NCI-H187 (cell line): ENCODE results near the gene XRCC5.
"Not testable (repeated sequence)": the region's sequence is repeated elsewhere in the genome, so short reads cannot be mapped to it uniquely, and the experiment has no call there.

Experiments used
- DNase-seq, 2 experiments: peaks; one replicate each; lab custom pipeline; 2025; lab: John Stamatoyannopoulos, UW

XRCC5 gene

GRCh38 chr2:216118474-216118873, 9.3 kb downstream of the XRCC5 start:
- DNase-seq, result no peak

- DNase-seq, result no peak
Observed at GRCh38 chr2:216119146-216119545, 10.0 kb downstream of the XRCC5 start.

GRCh38 chr2:216119986-216120385, 10.8 kb downstream of the XRCC5 start:
- DNase-seq, result no peak

DNA sequence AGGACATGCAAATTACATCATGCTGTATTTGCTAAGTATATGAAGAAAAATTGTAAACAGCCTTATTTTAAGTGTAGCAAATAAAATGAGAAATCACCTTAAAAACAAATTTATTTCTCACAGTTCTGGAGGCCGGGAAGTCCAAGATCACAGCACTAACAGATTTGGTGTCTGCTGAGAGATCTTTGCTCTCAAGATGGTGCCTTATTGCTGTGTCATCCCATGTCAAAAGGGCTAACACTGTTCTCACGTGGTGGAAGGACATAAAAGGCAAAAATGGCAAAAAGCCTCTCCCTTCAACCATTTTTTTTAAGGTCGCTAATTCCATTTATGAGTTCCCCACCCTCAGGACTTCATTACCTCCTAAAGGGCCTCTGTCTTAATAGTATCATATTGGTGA, 12.1 kb downstream of the XRCC5 start:
- DNase-seq, result no peak

GRCh38 chr2:216126943-216127342, 17.8 kb downstream of the XRCC5 start:
- no peak for DNase-seq

GRCh38 chr2:216130346-216130971, 21.3 kb downstream of the XRCC5 start:
- DNase-seq, result no peak

DNA sequence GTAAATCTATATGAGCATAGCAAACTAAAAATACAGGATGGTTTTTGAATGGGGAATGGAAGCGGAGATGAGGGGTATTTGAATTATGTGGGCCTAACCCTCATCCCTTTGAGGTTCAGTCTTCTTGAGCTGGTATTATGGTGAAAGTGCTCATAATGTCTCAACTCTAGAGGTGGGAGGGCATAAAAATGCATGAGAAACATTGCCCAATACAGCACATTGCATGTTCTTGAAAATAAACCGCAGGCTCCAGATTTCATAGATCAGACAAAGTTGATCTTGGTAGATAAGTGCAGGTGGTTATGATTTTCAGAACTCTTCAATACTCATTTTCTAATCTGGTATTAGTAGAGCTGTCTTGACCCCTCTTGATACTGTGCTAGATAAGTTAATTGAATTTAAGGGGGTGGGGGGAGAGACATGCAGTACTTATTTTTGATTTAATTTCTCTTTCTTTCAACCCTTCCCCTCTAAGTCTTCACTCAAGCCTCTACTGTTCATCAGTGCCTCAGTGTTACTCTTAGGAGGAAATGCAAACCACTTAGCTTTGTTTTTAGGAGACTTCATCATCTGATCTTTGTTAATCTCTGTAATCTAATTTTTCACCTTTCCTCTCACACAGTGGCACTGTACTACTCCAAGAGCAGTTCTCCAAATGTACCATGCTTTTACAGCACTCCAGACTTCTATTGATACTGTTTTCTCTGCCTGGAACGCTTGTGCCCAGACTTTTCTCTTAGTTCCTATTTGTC, 22.2 kb downstream of the XRCC5 start:
- DNase-seq, result no peak

DNA sequence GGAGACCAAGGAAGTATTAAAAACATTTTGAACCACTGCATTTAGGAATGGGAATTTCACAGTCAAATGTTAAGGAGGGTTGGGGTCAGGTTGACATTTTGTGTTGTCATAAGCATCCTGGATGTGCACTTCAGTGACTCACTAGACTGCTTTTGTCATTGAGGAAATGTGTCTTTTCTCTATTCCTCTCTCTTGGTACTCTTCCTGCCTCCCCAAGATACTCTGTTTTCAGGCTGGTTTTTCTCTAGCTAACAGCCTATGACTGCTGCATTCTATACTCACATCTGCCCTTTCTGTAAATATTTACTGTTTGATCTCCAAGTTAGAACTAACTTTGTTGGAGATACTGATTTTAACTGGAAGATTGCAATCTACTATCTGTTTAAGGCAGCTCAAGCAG, 23.4 kb downstream of the XRCC5 start:
- DNase-seq, result no peak

DNA sequence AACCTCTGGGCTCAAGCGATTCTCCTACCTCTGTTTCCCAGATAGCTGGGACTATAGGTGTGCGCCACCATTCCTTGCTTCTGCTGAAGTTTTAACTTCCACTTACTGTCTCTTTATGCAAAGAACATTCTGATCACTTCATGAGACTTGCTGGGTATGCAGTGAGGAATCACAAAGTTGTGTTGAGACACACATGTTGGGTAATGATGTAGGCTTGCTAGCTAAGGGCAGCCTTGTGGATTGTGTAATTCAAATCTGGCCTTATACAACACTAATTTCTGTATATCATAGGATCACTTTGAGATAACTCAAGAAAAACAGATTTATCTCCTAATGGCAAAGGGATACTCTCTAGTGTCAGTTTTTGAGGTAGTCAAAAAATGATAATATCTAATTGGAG, 24.2 kb downstream of the XRCC5 start:
- DNase-seq, result no peak

GRCh38 chr2:216134958-216135541, 25.9 kb downstream of the XRCC5 start:
- no peak for DNase-seq

GRCh38 chr2:216139884-216140283, 30.7 kb downstream of the XRCC5 start:
- no peak for DNase-seq

- DNase-seq, result not testable (repeated sequence)
Observed at GRCh38 chr2:216141516-216141915, 32.4 kb downstream of the XRCC5 start.

DNA sequence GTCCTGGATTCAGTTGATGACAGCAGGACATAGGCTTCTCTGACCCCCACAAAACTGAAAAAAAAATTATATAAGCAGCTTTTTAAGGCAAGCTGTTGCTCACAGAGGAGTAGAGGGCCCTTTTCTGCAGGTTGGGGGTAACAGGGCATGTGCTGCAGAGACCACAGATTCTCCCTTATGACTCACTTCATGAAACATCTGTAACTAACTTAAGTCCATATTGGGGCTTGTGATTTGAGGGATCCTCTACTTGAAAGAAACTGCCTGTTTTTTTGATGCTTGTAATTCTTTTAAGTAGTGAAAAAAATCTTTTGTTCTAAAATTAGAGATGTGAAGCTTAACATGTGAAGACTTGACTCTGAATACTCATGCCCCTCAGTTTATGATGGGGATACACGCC, 33.4 kb downstream of the XRCC5 start:
- no peak for DNase-seq

GRCh38 chr2:216144372-216144771, 35.2 kb downstream of the XRCC5 start:
- DNase-seq, result no peak

DNA sequence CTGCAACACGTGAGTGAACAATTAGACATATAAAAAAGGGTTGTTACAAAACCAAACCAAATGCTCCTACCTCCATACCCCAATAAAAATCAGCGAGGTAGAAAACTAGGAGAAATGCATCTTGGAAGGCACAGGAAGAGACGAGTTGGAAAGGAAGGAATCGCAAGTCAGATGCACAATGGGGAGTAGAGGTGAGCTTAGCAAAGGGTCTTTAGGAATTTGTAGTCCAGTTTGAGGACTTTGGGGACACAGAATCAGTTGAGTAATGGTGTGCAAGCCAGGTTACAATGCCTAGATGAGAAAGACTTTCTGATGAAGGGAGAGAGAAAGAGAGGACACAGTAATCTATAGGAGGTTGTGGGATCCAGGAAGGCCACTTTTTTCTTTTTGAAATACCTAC, 35.7 kb downstream of the XRCC5 start:
- no peak for DNase-seq

DNA sequence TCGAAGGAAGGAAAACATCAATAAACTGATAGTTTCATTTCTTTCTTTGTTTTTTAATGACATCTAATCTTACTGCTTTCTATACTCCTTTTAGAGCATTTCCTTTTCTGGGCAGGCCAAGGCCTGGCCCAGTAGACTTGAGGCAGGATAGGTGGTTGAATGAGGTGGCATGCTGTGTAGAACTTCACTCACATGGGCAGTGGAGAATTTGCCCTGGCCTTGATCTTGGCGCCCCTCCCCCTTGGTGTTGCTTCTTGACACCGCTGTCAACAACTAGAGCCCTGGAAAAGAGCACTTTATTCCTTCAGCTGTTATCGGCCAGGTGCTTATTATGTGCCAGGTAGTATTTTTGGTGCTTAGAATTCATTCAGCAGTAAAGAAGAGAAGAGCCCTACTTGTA, 37.4 kb downstream of the XRCC5 start:
- DNase-seq, result no peak

GRCh38 chr2:216147172-216148131, 38.3 kb downstream of the XRCC5 start:
- DNase-seq, result no peak

GRCh38 chr2:216148983-216149382, 39.8 kb downstream of the XRCC5 start:
- no peak for DNase-seq

DNA sequence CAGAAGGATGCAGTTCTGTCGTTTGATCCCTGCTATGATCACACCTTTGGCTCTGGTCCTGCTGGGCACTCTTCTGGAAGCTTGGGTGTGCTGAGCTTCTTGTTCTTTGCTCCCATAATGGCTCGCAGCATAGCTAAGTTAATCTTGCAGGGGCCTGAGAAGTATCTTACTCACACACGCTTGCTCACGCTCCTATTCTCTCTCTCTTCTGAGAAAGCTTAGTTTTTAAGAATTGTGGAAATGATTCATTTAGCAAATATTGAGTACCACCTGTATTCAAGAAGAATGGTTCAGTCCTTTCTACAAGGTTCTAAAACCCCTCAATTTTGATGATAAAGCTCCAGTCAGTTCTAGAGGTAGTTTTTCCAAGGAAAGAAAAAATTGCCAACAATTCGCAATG, 40.6 kb downstream of the XRCC5 start:
- DNase-seq, result no peak

DNA sequence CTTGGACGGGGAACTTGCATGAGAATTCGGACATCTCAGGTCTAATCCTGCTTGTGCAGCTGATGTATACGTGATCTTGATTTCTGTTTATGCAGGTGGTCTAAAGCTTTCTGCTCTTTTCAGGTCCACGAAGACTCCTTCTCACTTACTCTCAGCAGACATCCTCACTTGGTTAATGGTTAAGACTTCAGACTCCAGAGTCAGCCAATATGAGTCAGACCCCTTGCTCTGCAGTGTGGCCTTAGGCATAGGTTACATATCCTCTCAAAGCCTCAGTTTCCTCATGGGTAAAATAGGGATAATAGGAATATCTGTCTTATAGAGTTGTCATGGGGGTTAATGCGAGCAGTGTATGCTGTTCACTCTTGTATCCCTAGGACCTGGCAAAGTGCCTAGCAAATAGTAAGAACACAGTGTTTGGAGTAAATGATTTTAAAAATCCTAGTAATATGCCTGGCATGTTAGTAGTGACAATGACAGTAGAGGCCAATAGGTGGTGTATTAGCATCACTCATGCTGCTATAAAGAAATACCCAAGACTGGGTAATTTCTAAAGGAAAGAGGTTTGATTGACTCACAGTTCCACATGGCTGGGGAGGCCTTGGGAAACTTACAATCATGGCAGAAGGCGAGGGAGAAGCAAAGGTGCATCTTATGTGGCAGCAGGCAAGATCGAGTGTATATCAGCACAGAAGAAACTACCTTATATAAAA, 42.3 kb downstream of the XRCC5 start:
- no peak for DNase-seq

GRCh38 chr2:216155954-216156353, 46.8 kb downstream of the XRCC5 start:
- DNase-seq, result no peak

DNA sequence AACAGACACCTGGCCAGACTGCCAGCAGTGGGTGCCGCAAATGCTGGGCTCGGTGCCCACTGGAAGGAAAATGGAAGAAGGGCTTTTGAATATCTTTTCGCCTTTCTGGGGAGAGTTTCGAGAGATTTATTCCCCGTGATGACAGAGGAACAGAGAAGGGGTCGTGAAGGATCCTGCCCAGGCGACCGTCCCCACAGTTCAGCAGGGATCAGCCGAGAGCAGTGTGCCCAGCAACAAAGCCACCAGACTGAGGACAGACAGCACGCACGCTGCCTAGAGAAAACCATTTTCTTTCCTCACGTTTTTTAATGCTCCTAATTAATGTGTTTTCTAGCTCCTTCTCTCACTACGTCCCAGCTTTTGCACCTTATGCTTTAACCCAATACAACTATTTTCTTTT, 47.7 kb downstream of the XRCC5 start:
- no peak for DNase-seq
